ENCODE results near the gene SARDH. TPM values are rescaled to one million over a fixed set of nuclear protein-coding genes. Genes with fewer than 3 reads are reported as not detected.

Gene SARDH
- total RNA-seq, 2 donors from 2014 or later: 8.4 to 11.2 TPM

- WGBS, 2 experiments (ENCODE audit: insufficient coverage in 1 of 2, insufficient read length in 1 of 2): 80% methylated on average over 14 to 15 of the region's 16 CpGs
- DNase-seq: no peak
These were observed 68.9 kb downstream of the SARDH start for GRCh38 chr9:133669182-133669801.

GRCh38 chr9:133667759-133668450 is 70.2 kb downstream of the SARDH start:
- no peak for DNase-seq
- Mint-ChIP-seq H3K4me3 (no peak overlapping the region), H3K27ac (no peak overlapping the region), H3K9me3 (peaks cover 4% of the 10 kb centered on the region), H3K36me3 (ENCODE audit: low read depth) (no peaks in the 10 kb centered on the region), H3K4me1 (no peaks in the 10 kb centered on the region), H3K27me3 (ENCODE audit: insufficient read depth) (no peaks in the 10 kb centered on the region)
- Histone ChIP-seq H3K36me3 (ENCODE audit: control insufficient read depth, insufficient read depth, low read length) (no peaks in the 10 kb centered on the region), H3K4me1 (ENCODE audit: control insufficient read depth, insufficient read depth, low read length) (no peaks in the 10 kb centered on the region), H3K4me3 (ENCODE audit: low read length) (no peak overlapping the region), H3K27ac (ENCODE audit: low read depth, low read length) (no peak overlapping the region), H3K9ac (ENCODE audit: extremely low read depth, low read length, poor library complexity, severe bottlenecking) (no peak overlapping the region), H3K9me3 (ENCODE audit: control insufficient read depth, low read length) (no peaks in the 10 kb centered on the region), H3K27me3 (ENCODE audit: control insufficient read depth, insufficient read depth, low read length, poor library complexity, severe bottlenecking) (no peaks in the 10 kb centered on the region)
- 81 to 91% methylated on average over 8 to 14 of the region's 17 CpGs for WGBS, 2 experiments (ENCODE audit: insufficient coverage in 1 of 2, insufficient read length in 1 of 2)
- TF ChIP-seq CTCF (conservative IDR thresholded peaks at IDR 0.05): no peak

More at GRCh38 chr9:133669182-133669801, 68.9 kb downstream of the SARDH start:
- no peaks in the 10 kb centered on the region for H3K4me1 ChIP-seq (ENCODE audit: control insufficient read depth, insufficient read depth, low read length)
- no peaks in the 10 kb centered on the region for H3K27me3 ChIP-seq (ENCODE audit: control insufficient read depth, insufficient read depth, low read length, poor library complexity, severe bottlenecking)
- H3K27ac ChIP-seq (ENCODE audit: low read depth, low read length): no peak overlapping the region
- Mint-ChIP-seq H3K36me3 (ENCODE audit: low read depth) (no peaks in the 10 kb centered on the region), H3K27me3 (ENCODE audit: insufficient read depth) (no peaks in the 10 kb centered on the region), H3K4me1 (no peaks in the 10 kb centered on the region), H3K4me3 (no peak overlapping the region), H3K9me3 (peaks cover 4% of the 10 kb centered on the region), H3K27ac (no peak overlapping the region)
- H3K36me3 ChIP-seq (ENCODE audit: control insufficient read depth, insufficient read depth, low read length): no peaks in the 10 kb centered on the region
- no peak overlapping the region for H3K9ac ChIP-seq (ENCODE audit: extremely low read depth, low read length, poor library complexity, severe bottlenecking)
- TF ChIP-seq CTCF (conservative IDR thresholded peaks at IDR 0.05): no peak
- no peaks in the 10 kb centered on the region for H3K9me3 ChIP-seq (ENCODE audit: control insufficient read depth, low read length)
- no peak overlapping the region for H3K4me3 ChIP-seq (ENCODE audit: low read length)

- no peak for DNase-seq
- no peaks in the 10 kb centered on the region for H3K27me3 ChIP-seq (ENCODE audit: control insufficient read depth, insufficient read depth, low read length, poor library complexity, severe bottlenecking)
- Mint-ChIP-seq H3K27me3 (ENCODE audit: insufficient read depth) (no peaks in the 10 kb centered on the region), H3K36me3 (ENCODE audit: low read depth) (no peaks in the 10 kb centered on the region), H3K9me3 (peaks cover 4% of the 10 kb centered on the region), H3K4me1 (no peaks in the 10 kb centered on the region), H3K4me3 (no peak overlapping the region), H3K27ac (no peak overlapping the region)
- no peaks in the 10 kb centered on the region for H3K9me3 ChIP-seq (ENCODE audit: control insufficient read depth, low read length)
- H3K9ac ChIP-seq (ENCODE audit: extremely low read depth, low read length, poor library complexity, severe bottlenecking): no peak overlapping the region
- no peak for TF ChIP-seq CTCF (conservative IDR thresholded peaks at IDR 0.05)
- 79 to 92% methylated on average over 7 to 11 of the region's 11 CpGs for WGBS, 2 experiments (ENCODE audit: insufficient coverage in 1 of 2, insufficient read length in 1 of 2)
- H3K4me3 ChIP-seq (ENCODE audit: low read length): no peak overlapping the region
- no peaks in the 10 kb centered on the region for H3K36me3 ChIP-seq (ENCODE audit: control insufficient read depth, insufficient read depth, low read length)
- no peaks in the 10 kb centered on the region for H3K4me1 ChIP-seq (ENCODE audit: control insufficient read depth, insufficient read depth, low read length)
- no peak overlapping the region for H3K27ac ChIP-seq (ENCODE audit: low read depth, low read length)
These were observed 71.3 kb downstream of the SARDH start for GRCh38 chr9:133666845-133667244.

All from endodermal cell (in vitro differentiated cells).